Measurements from ENCODE around the gene IFNLR1. TPM values are rescaled to one million over a fixed set of nuclear protein-coding genes. Genes with fewer than 3 reads are reported as not detected.

Gene IFNLR1
- total RNA-seq, 1 experiment from 2014 or later, result 9.6 TPM

DNA sequence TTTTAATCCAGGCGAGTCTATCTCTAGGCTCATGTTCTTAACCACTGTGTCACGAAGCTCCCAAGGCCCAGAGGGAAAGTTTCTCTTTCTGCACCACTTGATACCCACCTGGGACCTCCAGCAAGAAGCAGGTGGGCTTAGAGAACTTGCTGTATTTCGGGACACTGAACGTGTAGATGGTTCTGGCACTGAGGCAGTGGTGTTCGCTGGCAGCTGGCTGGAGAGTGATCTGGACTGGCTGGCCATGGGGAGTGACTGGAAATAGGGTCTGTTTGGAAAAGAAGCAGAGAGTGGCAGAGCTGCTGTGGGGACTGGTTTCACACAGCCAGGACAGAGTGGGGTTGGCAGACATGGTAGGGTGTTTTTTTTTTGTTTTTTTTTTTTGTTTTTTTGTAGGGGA is 27.7 kb downstream of the IFNLR1 start:
- Histone ChIP-seq H3K23ac (ENCODE audit: insufficient read length, low read depth, low read length) (no peak overlapping the region), H3K23me2 (ENCODE audit: insufficient read length, low read depth, low read length, poor library complexity, severe bottlenecking) (no peaks in the 10 kb centered on the region), H2BK15ac (ENCODE audit: low read depth, low read length) (no peak overlapping the region), H2AFZ (ENCODE audit: low read length) (no peak overlapping the region), H3T11ph (ENCODE audit: low read length) (no peak overlapping the region), H3K56ac (ENCODE audit: insufficient read length, low read depth, low read length) (no peak overlapping the region), H3K14ac (ENCODE audit: insufficient read depth, low read length) (no peak overlapping the region), H3K27ac (ENCODE audit: insufficient read length, low read depth, low read length) (no peak overlapping the region), H3K4me2 (ENCODE audit: insufficient read depth, insufficient read length, low read length) (no peak overlapping the region), H2BK20ac (ENCODE audit: low read depth, low read length, poor library complexity, severe bottlenecking) (no peak overlapping the region), H3K9ac (ENCODE audit: extremely low read depth, insufficient read length, low read length) (no peak overlapping the region), H3K79me1 (ENCODE audit: insufficient read depth, low read depth, low read length, poor library complexity, severe bottlenecking) (no peaks in the 10 kb centered on the region), H3K4me1 (ENCODE audit: insufficient read depth, low read length) (no peaks in the 10 kb centered on the region; the same call in 1 of the 2 replicates), H3K27me3 (ENCODE audit: insufficient read depth, low read length) (no peaks in the 10 kb centered on the region), H3K79me2 (ENCODE audit: insufficient read depth, low read length) (no peaks in the 10 kb centered on the region), H3K9me3 (ENCODE audit: control insufficient read depth, low read depth, low read length) (no peaks in the 10 kb centered on the region), H4K8ac (replicated peaks; ENCODE audit: insufficient read length, low read depth, low read length) (no peak overlapping the region), H2AK5ac (ENCODE audit: insufficient read length, low read length) (no peak overlapping the region), H4K20me1 (ENCODE audit: control insufficient read depth, insufficient read depth, insufficient read length) (no peaks in the 10 kb centered on the region), H2BK120ac (ENCODE audit: low read depth, low read length, poor library complexity, severe bottlenecking) (no peak overlapping the region), H3K18ac (ENCODE audit: insufficient read length, low read depth, low read length) (no peak overlapping the region), H3K4ac (ENCODE audit: low read depth, low read length) (no peak overlapping the region), H4K91ac (ENCODE audit: insufficient read length, low read depth, low read length) (no peak overlapping the region), H4K5ac (ENCODE audit: insufficient read length, low read depth, low read length) (no peak overlapping the region), H2BK5ac (ENCODE audit: insufficient read length, low read length) (no peak overlapping the region), H2BK12ac (ENCODE audit: insufficient read length, low read depth, low read length) (no peak overlapping the region)
- Mint-ChIP-seq H3K27ac (peak overlapping the region in 2 of 3 experiments; percentile 26 to 78; a peak in 3 of 7 replicates), H3K27me3 (ENCODE audit: low read depth) (no peaks in the 10 kb centered on the region), H3K4me3 (no peak overlapping the region), H3K9me3 (no peaks in the 10 kb centered on the region), H3K4me1 (peaks cover 7 to 11% of the 10 kb centered on the region in 2 experiments), H3K36me3 (ENCODE audit: insufficient read depth in 1 of 3, low read depth in 3 of 3) (peaks cover 7 to 54% (median 42%) of the 10 kb centered on the region in 3 experiments)
- TF ChIP-seq, protein P1, sequence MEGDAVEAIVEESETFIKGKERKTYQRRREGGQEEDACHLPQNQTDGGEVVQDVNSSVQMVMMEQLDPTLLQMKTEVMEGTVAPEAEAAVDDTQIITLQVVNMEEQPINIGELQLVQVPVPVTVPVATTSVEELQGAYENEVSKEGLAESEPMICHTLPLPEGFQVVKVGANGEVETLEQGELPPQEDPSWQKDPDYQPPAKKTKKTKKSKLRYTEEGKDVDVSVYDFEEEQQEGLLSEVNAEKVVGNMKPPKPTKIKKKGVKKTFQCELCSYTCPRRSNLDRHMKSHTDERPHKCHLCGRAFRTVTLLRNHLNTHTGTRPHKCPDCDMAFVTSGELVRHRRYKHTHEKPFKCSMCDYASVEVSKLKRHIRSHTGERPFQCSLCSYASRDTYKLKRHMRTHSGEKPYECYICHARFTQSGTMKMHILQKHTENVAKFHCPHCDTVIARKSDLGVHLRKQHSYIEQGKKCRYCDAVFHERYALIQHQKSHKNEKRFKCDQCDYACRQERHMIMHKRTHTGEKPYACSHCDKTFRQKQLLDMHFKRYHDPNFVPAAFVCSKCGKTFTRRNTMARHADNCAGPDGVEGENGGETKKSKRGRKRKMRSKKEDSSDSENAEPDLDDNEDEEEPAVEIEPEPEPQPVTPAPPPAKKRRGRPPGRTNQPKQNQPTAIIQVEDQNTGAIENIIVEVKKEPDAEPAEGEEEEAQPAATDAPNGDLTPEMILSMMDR (conservative IDR thresholded peaks at IDR 0.05), result no peak
- no CpG with 5 or more reads among the region's 5 CpGs for WGBS (ENCODE audit: extremely low coverage, insufficient read length, low lambda C conversion rate)
- no peak for DNase-seq

All from H9 (cell line).